Stimulated activated naive CD8-positive, alpha-beta T cell treated with anti-CD3 and anti-CD28 coated beads, Interleukin-15, amount 100 ng/mL, for 72 hours (primary cell): ENCODE measurements around the gene CORO6.
"Not testable (repeated sequence)": the region's sequence is repeated elsewhere in the genome, so short reads cannot be mapped to it uniquely, and the experiment has no call there.

Experiments used
- ATAC-seq: fragments of 150-1000 bp; cut with Tn5 transposase; 2 replicates; pipeline ENCODE4 v1.10.0; 2021; ENCODE audit warnings: mild to moderate bottlenecking, moderate library complexity
- DNase-seq, 2 donors: peaks; one replicate each; pipeline ENCODE4 v3.0.0; 2021 to 2022
- H3K27ac Mint-ChIP-seq, 2 donors: one replicate each; pipeline ENCODE4 v1.8.0; 2022; ENCODE audit warnings: mild to moderate bottlenecking in 2 of 2, mixed read lengths in 2 of 2, moderate library complexity in 2 of 2
- H3K27me3 Mint-ChIP-seq: one replicate; pipeline ENCODE4 v1.8.0; 2022; ENCODE audit warnings: mixed read lengths
- H3K4me1 Mint-ChIP-seq: one replicate; pipeline ENCODE4 v1.8.0; 2022; ENCODE audit warnings: mild to moderate bottlenecking, mixed read lengths
- H3K4me3 Mint-ChIP-seq, 2 donors: one replicate each; pipeline ENCODE4 v1.8.0; 2022; ENCODE audit warnings: mild to moderate bottlenecking in 2 of 2, mixed read lengths in 2 of 2, moderate library complexity in 1 of 2
- H3K9me3 Mint-ChIP-seq, 2 donors: one replicate each; pipeline ENCODE4 v1.8.0; 2022; ENCODE audit warnings: mixed read lengths in 2 of 2

Gene CORO6

GRCh38 chr17:29622337-29623282 lies at the start of gene CORO6:
CORO6 (minus strand) TSS chr17:29622912; CDS start chr17:29621421, 1,491 bp downstream.
- DNase-seq = peak; percentile 67 to 69
- Mint-ChIP-seq H3K9me3 (no peaks in the 10 kb centered on the region), H3K4me3 (peak within 1 kb of the TSS; percentile 70 to 90), H3K4me1 (peaks cover 79% of the 10 kb centered on the region), H3K27ac (peak within 1 kb of the TSS; percentile 89 to 93), H3K27me3 (no peaks in the 10 kb centered on the region)
- peak; percentile 51 for ATAC-seq

GRCh38 chr17:29671661-29672060 lies 48.9 kb upstream of the CORO6 start:
- Mint-ChIP-seq H3K9me3 (no peaks in the 10 kb centered on the region), H3K27ac (no peak overlapping the region)

GRCh38 chr17:29669266-29669665 lies 46.6 kb upstream of the CORO6 start:
- Mint-ChIP-seq H3K4me3 (no peak overlapping the region), H3K27me3 (no peaks in the 10 kb centered on the region), H3K4me1 (peaks cover 47% of the 10 kb centered on the region), H3K9me3 (no peaks in the 10 kb centered on the region), H3K27ac (no peak overlapping the region)
- ATAC-seq (no peak), DNase-seq (no peak)

More at GRCh38 chr17:29671661-29672060, 48.9 kb upstream of the CORO6 start:
- peaks cover 43% of the 10 kb centered on the region for H3K4me1 Mint-ChIP-seq
- no peak for DNase-seq
- no peak overlapping the region for H3K4me3 Mint-ChIP-seq
- H3K27me3 Mint-ChIP-seq = no peaks in the 10 kb centered on the region
- ATAC-seq = no peak

GRCh38 chr17:29667969-29668368 lies 45.3 kb upstream of the CORO6 start:
- ATAC-seq = no peak
- no peak for DNase-seq
- peaks cover 48% of the 10 kb centered on the region for H3K4me1 Mint-ChIP-seq
- H3K27me3 Mint-ChIP-seq = no peaks in the 10 kb centered on the region
- H3K27ac Mint-ChIP-seq = peak overlapping the region in 1 of 2 donors; percentile 72
- H3K9me3 Mint-ChIP-seq = no peaks in the 10 kb centered on the region
- H3K4me3 Mint-ChIP-seq = no peak overlapping the region

- H3K27me3 Mint-ChIP-seq = no peaks in the 10 kb centered on the region
- H3K27ac Mint-ChIP-seq = peak overlapping the region; percentile 83 to 88
- ATAC-seq = no peak
- peaks cover 54% of the 10 kb centered on the region for H3K4me1 Mint-ChIP-seq
- no peak for DNase-seq
- no peaks in the 10 kb centered on the region for H3K9me3 Mint-ChIP-seq
- H3K4me3 Mint-ChIP-seq = peak overlapping the region; percentile 31 to 42
Measured at GRCh38 chr17:29665481-29665810, 42.7 kb upstream of the CORO6 start.

GRCh38 chr17:29664743-29665480 lies 42.2 kb upstream of the CORO6 start:
- peak; percentile 99 for ATAC-seq
- peak overlapping the region; percentile 83 to 88 for H3K27ac Mint-ChIP-seq
- H3K4me3 Mint-ChIP-seq = peak overlapping the region; percentile 31 to 42
- no peaks in the 10 kb centered on the region for H3K9me3 Mint-ChIP-seq
- H3K27me3 Mint-ChIP-seq = no peaks in the 10 kb centered on the region
- peaks cover 59% of the 10 kb centered on the region for H3K4me1 Mint-ChIP-seq
- no peak for DNase-seq

- Mint-ChIP-seq H3K4me1 (peaks cover 61% of the 10 kb centered on the region), H3K27me3 (no peaks in the 10 kb centered on the region), H3K9me3 (no peaks in the 10 kb centered on the region), H3K4me3 (no peak overlapping the region), H3K27ac (no peak overlapping the region)
- ATAC-seq (no peak), DNase-seq (no peak)
Measured at GRCh38 chr17:29663155-29663554, 40.4 kb upstream of the CORO6 start.

- H3K27ac Mint-ChIP-seq = peak overlapping the region in 1 of 2 donors; percentile 2
- H3K4me1 Mint-ChIP-seq = peaks cover 44% of the 10 kb centered on the region
- no peaks in the 10 kb centered on the region for H3K27me3 Mint-ChIP-seq
- no peak overlapping the region for H3K4me3 Mint-ChIP-seq
- DNase-seq (no peak), ATAC-seq (no peak)
- no peaks in the 10 kb centered on the region for H3K9me3 Mint-ChIP-seq
Measured at GRCh38 chr17:29661213-29661612, 38.5 kb upstream of the CORO6 start.

- DNase-seq = peak; percentile 10 to 41
- Mint-ChIP-seq H3K27me3 (no peaks in the 10 kb centered on the region), H3K4me1 (peaks cover 25% of the 10 kb centered on the region), H3K4me3 (peak overlapping the region; percentile 45 to 55), H3K27ac (peak overlapping the region; percentile 16 to 76), H3K9me3 (no peaks in the 10 kb centered on the region)
- peak; percentile 88 for ATAC-seq
Measured at GRCh38 chr17:29659155-29659554, 36.4 kb upstream of the CORO6 start.

GRCh38 chr17:29655323-29655722 lies 32.6 kb upstream of the CORO6 start:
- no peak overlapping the region for H3K4me3 Mint-ChIP-seq
- ATAC-seq (no peak), DNase-seq (no peak)
- H3K27ac Mint-ChIP-seq = no peak overlapping the region
- H3K27me3 Mint-ChIP-seq = no peaks in the 10 kb centered on the region
- no peaks in the 10 kb centered on the region for H3K9me3 Mint-ChIP-seq
- peaks cover 15% of the 10 kb centered on the region for H3K4me1 Mint-ChIP-seq

GRCh38 chr17:29653995-29654714 lies 31.4 kb upstream of the CORO6 start:
- H3K9me3 Mint-ChIP-seq = no peaks in the 10 kb centered on the region
- DNase-seq (no peak), ATAC-seq (no peak)
- no peak overlapping the region for H3K27ac Mint-ChIP-seq
- peaks cover 3% of the 10 kb centered on the region for H3K4me1 Mint-ChIP-seq
- H3K27me3 Mint-ChIP-seq = no peaks in the 10 kb centered on the region
- no peak overlapping the region for H3K4me3 Mint-ChIP-seq

- no peak for ATAC-seq
- Mint-ChIP-seq H3K4me1 (no peaks in the 10 kb centered on the region), H3K27me3 (no peaks in the 10 kb centered on the region), H3K27ac (no peak overlapping the region), H3K9me3 (no peaks in the 10 kb centered on the region), H3K4me3 (no peak overlapping the region)
- no peak for DNase-seq
Measured at GRCh38 chr17:29652976-29653375, 30.3 kb upstream of the CORO6 start.

- H3K4me1 Mint-ChIP-seq, H3K9me3 Mint-ChIP-seq, DNase-seq, H3K4me3 Mint-ChIP-seq, H3K27me3 Mint-ChIP-seq, ATAC-seq, H3K27ac Mint-ChIP-seq: not testable (repeated sequence)
Measured at GRCh38 chr17:29651913-29652312, 29.2 kb upstream of the CORO6 start.

- peaks cover 13% of the 10 kb centered on the region for H3K4me1 Mint-ChIP-seq
- peak overlapping the region in 1 of 2 donors; percentile 42 for H3K27ac Mint-ChIP-seq
- H3K4me3 Mint-ChIP-seq = no peak overlapping the region
- no peaks in the 10 kb centered on the region for H3K27me3 Mint-ChIP-seq
- DNase-seq (no peak), ATAC-seq (no peak)
- H3K9me3 Mint-ChIP-seq = no peaks in the 10 kb centered on the region
Measured at GRCh38 chr17:29650396-29650795, 27.7 kb upstream of the CORO6 start.

- DNase-seq (no peak), ATAC-seq (no peak)
- Mint-ChIP-seq H3K4me1 (peaks cover 19% of the 10 kb centered on the region), H3K4me3 (no peak overlapping the region), H3K9me3 (no peaks in the 10 kb centered on the region), H3K27me3 (no peaks in the 10 kb centered on the region), H3K27ac (peak overlapping the region in 1 of 2 donors; percentile 5)
Measured at GRCh38 chr17:29649359-29649758, 26.6 kb upstream of the CORO6 start.
